Testis (tissue), 3 donors: Measurements from ENCODE around the gene RASSF3. TPM values are rescaled to one million over a fixed set of nuclear protein-coding genes. Genes with fewer than 3 reads are reported as not detected.

Source experiments
- DNase-seq: peaks from one replicate; pipeline ENCODE4 v3.0.0-alpha.2; 2019
- H3K27ac ChIP-seq, 2 donors: fragments of 200-600 bp; sonication (generic); one replicate each; pipeline ENCODE4 v1.5.1; 2019
- H3K27me3 ChIP-seq: fragments of 200-600 bp; sonication (generic); one replicate; pipeline ENCODE4 v1.5.1; 2019
- H3K36me3 ChIP-seq: fragments of 200-600 bp; sonication (generic); one replicate; pipeline ENCODE4 v1.5.1; 2017; ENCODE audit warnings: low read depth; ENCODE audit errors: missing control alignments
- H3K4me1 ChIP-seq: fragments of 200-600 bp; sonication (generic); one replicate; pipeline ENCODE4 v1.5.1; 2019
- H3K4me3 ChIP-seq, 2 donors: fragments of 200-600 bp; sonication (generic); one replicate each; pipeline ENCODE4 v1.5.1; 2017 to 2019
- H3K9me3 ChIP-seq: fragments of 200-600 bp; sonication (generic); one replicate; pipeline ENCODE4 v1.5.1; 2017
- CTCF ChIP-seq, 3 experiments: fragments of 450-650 bp in 2 of 3; fragments of 200-600 bp in 1 of 3; sonication (generic) in 1 of 3; IDR thresholded peaks; one replicate each; pipeline ENCODE4 v1.5.1; 2016 to 2019; ENCODE audit warnings: antibody characterized with exemption in 3 of 3, mild to moderate bottlenecking in 2 of 3, moderate library complexity in 1 of 3
- POLR2A ChIP-seq: fragments of 450-650 bp; IDR thresholded peaks from one replicate; pipeline ENCODE4 v1.6.1; 2017; ENCODE audit warnings: antibody characterized with exemption, mild to moderate bottlenecking, moderate library complexity
- WGBS, 2 donors: methylation state at CpG; one replicate each; pipeline ENCODE4 v1.1.5; 2018; 5-methylcytosine and 5-hydroxymethylcytosine counted together
- intact Hi-C: fragments of 100-400 bp; cut with DNase I; formaldehyde crosslinking; loops from one replicate; pipeline ENCODE4 v1.15.1; 2023; ENCODE audit warnings: low total_unique reads
- polyA plus RNA-seq: library from polyadenylated mRNA; stranded (reverse); fragments of 350-450 nt; fragmentation: Illumina TruSeq; extraction: RNeasy Lipid Tissue Mini Kit (QIAGEN cat#74804); gene quantifications from one replicate; pipeline ENCODE4 v1.2.3, GENCODE V29; 2014; ENCODE audit warnings: low read depth, low replicate concordance; ENCODE audit not compliant: insufficient read depth
- total RNA-seq, 2 donors: library from RNA; depleted of rRNA; stranded (reverse); fragments of >200 nt; gene quantifications; one replicate each; pipeline ENCODE4 v1.2.3, GENCODE V29; 2016

The RASSF3 gene
- total and polyA plus RNA-seq, 3 donors from 2014 or later = 20.3 to 27.5 (median 26.4) TPM

GRCh38 chr12:64723630-64724029, 113.3 kb downstream of the RASSF3 start:
- no peaks in the 10 kb centered on the region for H3K4me1 ChIP-seq
- no peaks in the 10 kb centered on the region for H3K27me3 ChIP-seq
- H3K36me3 ChIP-seq = no peaks in the 10 kb centered on the region
- no peaks in the 10 kb centered on the region for H3K9me3 ChIP-seq
- intact Hi-C loops = no loop called here
- H3K4me3 ChIP-seq = no peak overlapping the region
- no peak for DNase-seq
- no peak overlapping the region for H3K27ac ChIP-seq
- 92 to 95% methylated on average over 2 of the region's 2 CpGs for WGBS, 2 donors
- TF ChIP-seq CTCF (IDR thresholded peaks at IDR 0.05) (no peak), POLR2A (no peak)

GRCh38 chr12:64724201-64724745, 114.0 kb downstream of the RASSF3 start:
- Histone ChIP-seq H3K27me3 (no peaks in the 10 kb centered on the region), H3K27ac (no peak overlapping the region), H3K36me3 (no peaks in the 10 kb centered on the region), H3K4me1 (no peaks in the 10 kb centered on the region), H3K4me3 (no peak overlapping the region), H3K9me3 (no peaks in the 10 kb centered on the region)
- intact Hi-C loops = no loop called here
- no peak for DNase-seq
- no peak for TF ChIP-seq POLR2A
- TF ChIP-seq CTCF (IDR thresholded peaks at IDR 0.05) = no peak
- WGBS, 2 donors = 97 to 98% methylated on average over 11 of the region's 11 CpGs

GRCh38 chr12:64729909-64730587, 119.8 kb downstream of the RASSF3 start:
- Histone ChIP-seq H3K4me1 (no peaks in the 10 kb centered on the region), H3K36me3 (no peaks in the 10 kb centered on the region), H3K4me3 (no peak overlapping the region), H3K27me3 (no peaks in the 10 kb centered on the region), H3K9me3 (no peaks in the 10 kb centered on the region), H3K27ac (no peak overlapping the region)
- no peak for DNase-seq
- intact Hi-C loops = no loop called here
- 89 to 92% methylated on average over 2 of the region's 2 CpGs for WGBS, 2 donors
- TF ChIP-seq CTCF (IDR thresholded peaks at IDR 0.05) (no peak), POLR2A (no peak)

- H3K9me3 ChIP-seq = no peaks in the 10 kb centered on the region
- intact Hi-C loops = no loop called here
- no peak for DNase-seq
- no peaks in the 10 kb centered on the region for H3K27me3 ChIP-seq
- no peaks in the 10 kb centered on the region for H3K36me3 ChIP-seq
- no peak overlapping the region for H3K27ac ChIP-seq
- TF ChIP-seq POLR2A (no peak), CTCF (IDR thresholded peaks at IDR 0.05) (no peak)
- no peaks in the 10 kb centered on the region for H3K4me1 ChIP-seq
- WGBS, 2 donors = 76% methylated on average over 2 of the region's 2 CpGs
- no peak overlapping the region for H3K4me3 ChIP-seq
Measured at GRCh38 chr12:64730588-64730969, 120.3 kb downstream of the RASSF3 start.

GRCh38 chr12:64731683-64732082, 121.4 kb downstream of the RASSF3 start:
- 97 to 98% methylated on average over 4 of the region's 4 CpGs for WGBS, 2 donors
- no peaks in the 10 kb centered on the region for H3K9me3 ChIP-seq
- H3K27me3 ChIP-seq = no peaks in the 10 kb centered on the region
- H3K36me3 ChIP-seq = no peaks in the 10 kb centered on the region
- intact Hi-C loops = no loop called here
- H3K4me1 ChIP-seq = no peaks in the 10 kb centered on the region
- H3K4me3 ChIP-seq = no peak overlapping the region
- TF ChIP-seq POLR2A (no peak), CTCF (IDR thresholded peaks at IDR 0.05) (no peak)
- DNase-seq = no peak
- no peak overlapping the region for H3K27ac ChIP-seq
